HG02884 (cell line): ENCODE data around the gene WBP4.
"Not testable (repeated sequence)": the region's sequence is repeated elsewhere in the genome, so short reads cannot be mapped to it uniquely, and the experiment has no call there.

Source experiments
- ATAC-seq: cut with Tn5 transposase; IDR thresholded peaks from one replicate; pipeline ENCODE4 v1.9.1; 2021; ENCODE audit warnings: mild to moderate bottlenecking, moderate library complexity; ENCODE audit not compliant: unreplicated experiment

Gene WBP4

DNA sequence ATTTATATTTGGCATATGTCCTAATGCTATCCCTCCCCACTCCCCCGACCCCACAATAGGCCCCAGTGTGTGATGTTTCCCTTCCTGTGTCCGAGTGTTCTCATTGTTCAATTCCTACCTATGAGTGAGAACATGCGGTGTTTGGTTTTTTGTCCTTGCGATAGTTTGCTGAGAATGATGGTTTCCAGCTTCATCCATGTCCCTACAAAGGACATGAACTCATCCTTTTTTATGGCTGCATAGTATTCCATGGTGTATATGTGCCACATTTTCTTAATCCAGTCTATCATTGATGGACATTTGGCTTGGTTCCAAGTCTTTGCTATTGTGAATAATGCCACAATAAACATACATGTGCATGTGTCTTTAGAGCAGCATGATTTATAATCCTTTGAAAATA lies 18.9 kb upstream of the WBP4 start:
- not testable (repeated sequence) for ATAC-seq

DNA sequence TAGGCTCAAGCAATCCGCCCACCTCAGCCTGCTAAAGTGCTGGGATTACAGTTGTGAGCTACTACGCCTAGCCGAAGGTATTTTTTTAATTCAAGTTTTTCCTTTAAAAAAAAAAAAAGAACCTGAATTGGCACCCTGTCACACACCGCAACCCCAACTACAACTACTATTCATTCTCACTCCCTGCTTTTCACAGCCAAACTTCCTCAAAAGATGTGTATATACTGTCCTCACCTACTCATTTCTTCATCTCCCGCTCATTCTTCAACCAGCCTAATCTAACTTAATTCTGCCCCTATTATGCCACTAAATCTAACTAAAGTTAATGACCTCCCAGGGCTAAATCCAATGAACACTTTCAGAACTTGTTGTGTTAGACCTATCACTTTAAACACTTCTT lies 12.7 kb upstream of the WBP4 start:
- no peak for ATAC-seq

DNA sequence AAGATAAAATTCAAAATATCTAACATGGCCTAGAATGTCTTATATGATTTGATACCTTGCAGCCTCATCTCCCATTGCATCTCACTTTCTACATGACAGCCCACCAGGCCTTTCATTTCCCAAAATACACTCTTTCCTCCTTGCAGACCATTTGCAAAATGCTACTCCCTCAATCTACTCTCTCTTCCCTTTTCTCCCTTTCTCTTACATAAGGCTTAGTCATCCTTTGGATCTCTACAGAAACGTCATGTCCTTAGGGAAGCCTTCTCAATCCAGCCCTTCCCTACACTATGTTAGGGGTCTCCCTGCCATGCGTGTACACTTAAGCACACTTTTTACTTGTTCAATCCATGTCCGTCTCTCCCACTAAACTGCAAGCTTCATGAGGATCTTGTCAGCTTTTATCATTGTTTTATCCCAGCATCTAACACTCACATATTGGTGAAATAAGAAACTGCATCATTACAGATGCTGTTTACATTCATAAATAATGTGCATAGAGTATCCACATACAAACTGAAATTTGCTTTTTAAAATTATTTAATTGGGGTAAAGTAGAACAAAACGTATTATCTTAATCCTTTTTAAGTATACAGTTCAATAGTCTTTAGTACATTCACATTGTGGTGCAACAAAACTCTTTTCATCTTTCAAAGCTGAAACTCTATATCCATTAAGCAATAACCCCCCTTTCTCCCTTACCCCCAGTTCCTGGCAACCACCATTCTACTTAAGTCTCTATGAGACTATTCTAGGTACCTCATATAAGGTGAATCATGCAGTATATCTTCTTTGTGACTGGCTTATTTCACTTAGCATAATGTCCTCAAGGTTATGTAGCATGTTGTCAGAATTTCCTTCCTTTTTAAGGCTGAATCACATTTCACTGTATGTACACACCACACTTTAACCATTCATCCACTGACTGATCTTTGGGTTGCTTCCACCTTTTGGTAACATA lies 11.5 kb upstream of the WBP4 start:
- no peak for ATAC-seq

DNA sequence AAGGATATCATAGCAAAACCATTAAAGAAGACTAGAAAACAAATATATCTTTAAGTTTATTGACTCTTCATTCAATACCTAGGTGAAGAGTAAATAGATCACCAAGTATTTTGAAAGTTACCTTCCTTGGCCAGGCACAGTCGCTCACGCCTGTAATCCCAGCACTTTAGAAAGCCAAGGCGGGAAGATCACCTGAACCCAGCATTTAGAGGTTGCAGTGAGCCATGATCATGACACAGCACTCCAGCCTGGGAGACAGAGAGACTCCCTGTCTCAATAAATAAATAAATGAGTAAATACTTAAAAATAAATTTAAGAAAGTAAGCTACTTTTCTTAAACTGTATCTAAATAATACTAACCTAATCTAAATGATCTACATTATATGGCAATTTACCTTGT lies 8.9 kb upstream of the WBP4 start:
- ATAC-seq = no peak

DNA sequence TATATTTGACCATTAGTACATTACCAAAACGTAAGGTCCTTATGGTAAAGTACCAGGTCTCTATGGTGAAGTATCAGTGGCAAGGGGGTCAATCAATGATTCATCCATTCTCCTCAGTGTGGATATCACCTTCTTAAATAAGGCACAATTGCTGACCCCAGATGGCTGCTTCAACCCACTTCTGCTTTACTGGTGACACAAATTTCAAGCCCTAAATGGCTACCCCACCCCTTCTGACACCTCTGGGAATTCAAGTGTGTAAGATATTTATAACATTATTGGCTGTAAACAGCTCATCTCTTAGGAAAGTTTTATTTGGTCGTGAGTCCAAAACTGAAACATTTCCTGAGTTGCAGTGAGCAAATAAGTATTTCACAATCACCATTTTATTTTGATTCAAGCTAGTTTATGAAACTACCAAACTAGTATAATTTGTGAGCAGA lies 7.9 kb upstream of the WBP4 start:
- no peak for ATAC-seq

DNA sequence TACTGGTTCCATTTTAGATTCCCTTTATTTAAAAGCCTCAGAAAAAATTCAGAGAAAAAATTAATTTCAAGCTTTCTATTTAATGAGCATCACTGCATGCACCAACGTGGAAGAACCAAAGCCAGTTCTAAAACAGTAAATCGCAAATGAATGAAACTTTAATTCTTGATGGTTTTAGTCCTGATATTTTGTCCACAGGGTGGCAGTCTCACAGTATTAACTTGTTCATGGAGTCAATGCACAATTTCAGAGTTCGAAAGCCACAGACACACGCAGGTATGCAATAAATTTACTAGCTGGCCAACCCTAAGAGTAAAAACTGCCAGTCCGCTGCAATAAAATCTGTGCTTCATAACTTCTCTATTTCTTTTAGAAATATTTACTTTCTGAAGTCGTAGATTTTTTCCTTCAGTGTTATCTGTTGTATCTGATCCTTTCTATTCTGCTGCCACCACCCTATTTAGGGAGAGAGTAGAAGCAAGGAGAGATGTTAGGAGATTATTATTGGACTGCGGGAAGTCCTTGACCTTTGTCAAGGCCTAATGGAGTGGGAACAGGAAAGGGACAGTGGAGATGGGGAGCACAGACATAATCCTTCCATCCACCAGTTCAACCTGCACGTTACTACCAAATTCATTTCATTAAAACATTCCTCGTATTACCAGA lies 7.0 kb upstream of the WBP4 start:
- ATAC-seq = no peak

DNA sequence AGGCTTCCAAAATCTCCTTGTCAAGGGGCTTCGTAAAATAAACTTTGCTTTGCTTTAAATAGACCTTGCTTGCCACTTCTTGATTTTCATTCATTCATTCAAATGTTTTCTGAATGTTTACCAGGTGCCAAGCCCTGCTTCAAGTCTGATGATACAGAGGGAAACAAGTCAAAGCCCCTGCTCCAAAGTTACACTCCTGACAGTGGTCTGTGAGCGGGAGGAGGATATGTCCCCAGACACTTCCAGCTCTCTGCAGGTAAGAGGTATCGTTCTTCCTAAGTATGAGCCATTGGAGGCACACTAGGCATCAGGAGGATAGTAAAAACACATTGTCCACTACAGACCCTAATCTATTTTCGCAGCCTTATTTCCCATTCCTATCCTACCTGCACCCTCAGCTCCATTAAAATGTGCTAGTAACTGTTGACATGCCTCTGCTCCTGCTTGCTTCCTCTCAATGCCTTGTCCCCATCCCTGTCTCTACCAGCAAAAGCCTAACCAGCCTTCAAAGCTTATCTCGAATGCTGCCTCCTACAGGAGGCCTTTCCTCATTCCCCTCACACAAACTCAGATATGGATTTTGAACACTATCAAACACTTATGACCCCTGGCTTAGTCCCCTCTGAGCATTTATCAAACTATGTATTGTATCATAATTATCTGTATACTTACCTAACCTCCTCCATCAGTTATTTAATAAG lies 6.2 kb upstream of the WBP4 start:
- no peak for ATAC-seq

DNA sequence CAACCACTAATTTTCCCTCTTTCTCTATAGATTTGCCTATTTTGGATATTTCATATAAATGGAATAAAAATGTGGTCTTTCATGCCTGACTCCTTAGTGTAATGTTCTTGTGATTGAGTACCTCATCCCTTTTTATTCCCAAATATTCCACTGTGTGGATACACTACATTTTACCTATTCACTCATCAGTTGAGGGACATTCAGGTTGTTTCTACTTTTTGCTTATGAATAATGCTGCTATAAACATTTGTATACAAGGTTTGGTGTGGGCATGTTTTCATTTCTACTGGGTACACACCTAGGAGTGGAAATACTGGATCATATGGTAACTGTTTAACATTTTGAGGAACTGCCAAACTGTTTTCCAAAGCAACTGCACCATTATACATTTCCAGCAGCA lies 5.1 kb upstream of the WBP4 start:
- ATAC-seq = no peak

DNA sequence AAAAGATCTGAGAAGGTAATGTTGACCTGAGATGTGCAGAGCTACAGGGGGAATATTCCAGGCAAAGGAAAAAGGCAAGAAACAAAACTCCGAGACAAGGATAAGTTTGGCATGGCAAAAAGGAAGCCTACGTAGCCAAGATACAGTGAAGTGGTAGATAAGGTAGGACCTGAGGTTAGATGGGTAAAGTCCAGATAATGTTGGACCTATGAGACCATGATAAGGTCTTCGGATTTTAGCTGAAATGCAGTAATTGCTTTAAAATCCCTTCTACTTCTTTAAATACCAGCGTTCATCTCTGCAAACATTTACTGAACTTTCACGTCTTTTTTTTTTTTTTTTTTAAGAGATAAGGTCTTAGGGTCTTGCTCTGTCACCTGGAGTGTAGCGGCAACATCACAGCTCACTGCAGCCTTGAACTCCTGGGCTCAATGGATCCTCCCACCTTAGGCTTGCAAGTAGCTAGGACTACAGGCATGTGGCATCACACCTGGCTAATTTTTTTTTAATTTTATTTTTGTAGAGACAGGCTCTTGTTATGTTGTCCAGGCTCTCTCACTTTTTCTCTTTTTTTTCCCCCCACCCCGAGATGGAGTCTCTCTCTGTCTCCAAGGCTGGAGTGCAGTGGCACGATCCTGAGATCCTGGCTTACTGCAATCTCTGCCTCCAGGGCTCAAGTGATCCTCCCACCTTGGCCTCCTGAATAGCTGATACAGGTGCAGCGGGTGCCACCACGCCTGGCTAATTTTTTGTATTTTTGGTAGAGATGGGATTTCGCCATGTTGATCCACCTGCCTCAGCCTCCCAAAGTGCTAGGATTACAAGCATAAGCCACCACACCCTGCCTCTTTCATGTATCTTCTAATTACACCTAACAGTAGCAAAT lies 4.2 kb upstream of the WBP4 start:
- ATAC-seq = no peak

DNA sequence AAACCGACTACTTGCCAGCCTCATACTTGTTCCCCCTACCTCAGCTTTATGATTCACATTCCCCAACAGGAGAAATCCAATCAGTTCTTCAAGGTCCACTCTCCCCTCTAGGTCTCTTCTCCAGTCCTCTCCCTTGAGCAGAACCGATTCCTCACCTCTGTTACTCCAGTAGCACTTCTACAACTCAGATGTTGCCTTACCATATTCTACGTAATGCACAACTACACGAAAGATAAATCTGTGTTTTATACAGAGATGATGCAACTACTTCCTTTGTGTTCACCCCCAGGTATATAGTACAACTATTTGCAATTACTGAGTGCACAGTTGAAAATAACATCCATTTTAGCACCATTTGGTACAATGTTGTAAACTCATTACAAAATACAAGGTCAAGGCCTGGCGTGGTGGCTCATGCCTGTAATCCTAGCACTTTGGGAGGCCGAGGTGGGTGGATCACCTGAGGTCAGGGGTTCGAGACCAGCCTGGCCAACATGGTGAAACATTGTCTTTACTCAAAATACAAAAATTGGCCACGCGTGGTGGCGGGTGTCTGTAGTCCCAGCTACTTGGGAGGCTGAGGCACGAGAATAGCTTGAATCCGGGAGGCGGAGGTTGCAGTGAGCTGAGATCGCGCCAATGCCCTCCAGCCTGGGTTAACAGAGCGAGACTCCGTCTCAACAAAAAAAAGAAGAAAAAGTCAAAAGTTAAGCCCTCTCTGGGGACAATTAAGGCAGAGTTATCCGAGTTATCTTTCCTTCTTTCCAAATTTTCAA lies 2.8 kb upstream of the WBP4 start:
- no peak for ATAC-seq

DNA sequence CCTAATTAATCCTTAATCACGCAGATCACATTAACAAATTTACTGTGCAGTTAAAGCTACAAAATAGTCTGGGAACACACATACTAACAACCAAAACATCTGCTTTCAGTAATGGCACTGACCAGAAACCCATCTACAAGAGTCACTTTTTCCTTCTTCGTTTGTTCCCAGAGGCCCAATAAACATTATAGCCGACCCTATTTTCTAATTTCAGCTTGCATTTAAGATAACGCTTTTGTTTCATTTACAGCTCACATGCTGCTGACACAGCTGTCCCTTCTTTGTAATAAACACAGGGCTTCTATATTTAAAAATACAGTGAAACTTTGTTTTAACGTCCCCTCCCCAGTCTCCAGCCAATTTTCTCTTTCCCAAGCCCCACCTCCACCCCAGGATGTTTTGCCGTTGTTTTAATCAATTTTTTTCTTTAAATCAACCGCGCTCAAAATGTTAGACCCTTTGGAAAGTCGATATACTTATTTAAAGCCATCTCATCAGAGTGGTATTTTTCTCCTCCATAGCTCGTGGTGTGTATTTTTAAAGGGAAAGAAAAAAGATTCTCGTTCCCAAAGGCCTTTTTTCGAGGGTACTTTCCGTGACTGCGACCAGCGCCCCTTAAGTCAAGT lies 1.7 kb upstream of the WBP4 start:
- no peak for ATAC-seq

DNA sequence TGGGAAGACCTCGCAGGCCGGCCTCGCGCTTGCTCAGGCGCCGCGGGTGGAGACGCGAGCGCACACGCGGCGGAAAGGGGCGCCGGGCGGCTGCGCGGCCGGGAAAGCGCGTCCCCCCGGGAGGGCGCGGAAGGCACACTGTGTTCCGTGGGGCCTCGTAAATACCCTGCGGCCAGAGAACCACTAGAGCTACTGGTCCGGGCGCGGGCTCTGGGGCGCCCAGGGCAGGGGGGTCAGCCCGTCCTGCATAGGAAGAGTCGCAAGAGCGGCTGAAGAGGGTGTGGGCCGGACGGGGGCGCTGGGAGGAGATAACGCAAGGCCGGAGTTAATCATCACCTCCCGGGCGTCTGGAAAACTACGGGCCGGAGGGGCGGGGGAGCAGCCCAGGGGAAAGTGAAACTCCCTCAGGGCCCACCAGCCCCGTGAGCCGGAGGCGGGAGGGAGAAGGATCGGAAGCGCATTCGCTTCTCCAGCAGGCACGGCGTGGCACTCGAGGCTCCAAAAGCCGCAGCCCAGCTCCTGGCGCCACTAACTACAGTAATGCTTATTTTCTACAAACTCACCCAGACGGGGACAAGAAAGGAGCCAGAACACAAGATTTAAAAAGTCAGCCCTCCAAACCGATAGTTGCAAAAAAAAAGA lies 1.1 kb upstream of the WBP4 start:
- peak; percentile 35 for ATAC-seq

DNA sequence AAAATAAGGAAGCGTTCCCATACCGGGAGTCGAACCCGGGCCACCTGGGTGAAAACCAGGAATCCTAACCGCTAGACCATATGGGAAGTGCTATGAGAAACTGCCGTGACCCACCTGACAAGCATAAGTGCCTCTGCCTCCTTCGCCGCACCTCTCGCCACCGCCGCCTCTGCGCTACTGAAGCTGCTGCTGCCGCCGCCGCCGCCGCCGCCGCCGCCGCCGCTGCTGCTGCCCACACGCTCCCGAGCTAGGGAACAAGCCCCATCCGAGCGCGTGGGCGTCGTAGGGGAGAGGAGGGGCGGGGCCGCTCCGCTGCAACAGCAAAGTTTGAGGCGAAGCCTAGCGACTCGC lies 610 bp upstream of the WBP4 start:
- peak; percentile 31 for ATAC-seq

DNA sequence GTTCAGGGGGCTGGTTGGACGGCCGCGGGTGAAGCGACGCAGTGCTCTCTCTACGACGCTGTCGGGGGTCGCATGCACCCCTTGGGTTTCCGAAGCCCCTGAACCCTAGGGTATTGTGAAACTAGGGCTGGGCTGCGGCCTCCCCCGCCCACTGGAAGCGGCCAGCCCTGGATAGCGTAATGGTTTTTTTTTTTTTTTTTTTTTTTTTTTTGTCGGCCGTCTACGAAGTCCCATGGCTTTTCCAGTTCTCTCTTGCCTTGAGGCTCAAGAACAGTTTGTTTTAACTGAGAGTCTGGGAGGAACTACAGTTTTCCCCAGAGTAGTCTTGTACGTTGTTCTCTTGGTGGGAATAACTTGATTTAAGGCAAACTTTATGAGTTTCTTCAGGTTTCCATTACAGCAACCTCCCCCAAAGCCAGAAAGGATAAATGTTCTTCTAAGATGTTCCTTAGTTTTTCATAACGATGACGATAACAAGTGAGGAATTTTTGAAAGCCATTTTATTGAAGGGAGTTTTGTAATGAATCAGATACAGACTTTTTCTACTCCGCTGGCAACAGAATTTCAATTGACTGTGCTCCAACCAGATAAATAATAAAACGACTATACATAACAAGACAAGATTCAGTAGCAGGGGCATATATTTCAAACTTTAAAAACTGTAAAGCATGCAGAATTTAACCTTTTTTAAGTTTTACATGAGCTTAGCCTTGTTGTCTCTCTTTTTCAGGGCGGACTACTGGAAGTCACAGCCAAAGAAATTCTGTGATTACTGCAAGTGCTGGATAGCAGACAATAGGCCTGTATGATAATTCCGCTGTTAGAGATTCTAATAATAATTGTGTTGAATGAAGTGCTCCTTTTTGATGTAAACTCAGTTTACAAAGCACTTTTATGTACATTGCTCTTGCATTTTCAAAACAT lies 867 bp downstream of the WBP4 start:
- ATAC-seq = peak; percentile 28

DNA sequence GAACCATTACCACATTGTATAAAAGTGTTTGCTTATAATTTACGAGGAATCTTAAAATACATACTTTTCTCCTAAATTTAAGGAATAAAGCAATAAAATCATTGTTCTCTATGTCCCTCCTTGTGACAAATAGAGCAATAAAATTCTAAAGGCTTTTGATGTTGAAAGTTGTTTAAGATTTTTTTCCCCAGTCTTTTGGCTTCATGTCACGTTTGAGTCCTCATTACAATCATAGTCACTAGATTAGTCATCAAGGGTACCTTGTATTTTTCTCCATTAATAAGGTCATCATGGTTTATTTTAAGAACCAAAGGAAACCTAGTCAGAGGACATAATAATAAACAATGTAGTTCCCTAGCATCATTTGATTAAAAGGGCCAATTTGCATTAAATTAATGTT lies 3.2 kb downstream of the WBP4 start:
- no peak for ATAC-seq

DNA sequence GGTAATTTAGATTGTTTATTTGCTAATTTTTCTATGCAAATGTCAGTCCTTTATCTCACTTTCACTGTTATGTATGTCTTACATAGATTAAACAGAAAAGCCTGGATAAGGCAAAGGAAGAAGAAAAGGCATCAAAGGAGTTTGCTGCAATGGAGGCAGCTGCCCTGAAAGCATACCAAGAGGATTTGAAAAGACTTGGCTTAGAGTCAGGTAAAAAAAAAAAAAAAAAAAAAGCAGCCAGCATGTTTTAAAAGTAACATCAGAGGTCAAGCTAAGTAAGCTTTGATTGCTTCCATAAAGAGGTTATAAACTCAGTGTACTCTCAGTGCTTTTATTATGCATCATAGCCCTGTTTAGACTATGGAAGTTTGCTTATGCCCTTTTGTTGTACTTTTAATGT lies 3.8 kb downstream of the WBP4 start:
- no peak for ATAC-seq

DNA sequence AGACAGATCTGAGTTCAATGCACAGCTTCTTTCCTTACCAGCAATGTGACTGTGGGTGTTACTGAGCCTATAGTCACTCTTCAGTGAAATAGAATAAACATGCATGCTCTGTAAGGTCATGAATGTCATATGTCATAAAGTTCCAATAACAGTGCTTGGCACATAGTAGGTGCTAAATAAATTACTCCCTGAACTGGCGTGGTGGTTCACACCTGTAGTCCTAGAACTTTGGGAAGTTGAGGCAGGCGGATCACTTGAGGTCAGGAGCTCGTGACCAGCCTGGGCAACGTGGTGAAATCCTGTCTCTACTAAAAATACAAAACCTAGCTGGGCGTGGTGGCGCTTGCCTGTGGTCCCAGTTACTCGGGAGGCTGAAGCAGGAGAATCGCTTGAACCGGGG lies 13.2 kb downstream of the WBP4 start:
- ATAC-seq = no peak

DNA sequence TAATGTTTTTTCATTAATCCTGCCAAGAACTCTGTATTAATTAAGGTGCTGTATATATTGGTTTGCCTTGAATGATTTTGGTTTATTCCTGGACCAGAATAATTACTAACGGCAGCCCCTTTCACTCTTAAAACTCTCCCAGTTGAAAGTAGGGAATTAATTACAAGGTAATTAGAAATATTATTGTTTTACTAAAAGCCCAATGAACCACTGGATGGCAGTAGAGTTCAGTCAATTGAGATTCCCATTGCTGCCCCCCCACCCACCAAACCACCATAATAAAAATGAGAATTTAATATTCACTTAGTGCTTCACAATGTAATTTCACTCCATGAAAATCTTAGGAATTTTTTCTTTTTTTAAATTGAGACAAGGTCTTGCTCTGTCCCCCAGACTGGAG lies 13.7 kb downstream of the WBP4 start:
- no peak for ATAC-seq
